Common myeloid progenitor, CD34-positive (primary cell): Measurements from ENCODE around the gene SPATA12.

Source experiments
- CTCF ChIA-PET: fragments of 350-600 bp; sonication (Branson Sonifier 250); formaldehyde crosslinking; loops from one replicate; lab custom pipeline; 2021; ENCODE audit warnings: antibody characterized with exemption; lab: Charles Lee
- POLR2A ChIA-PET: fragments of 350-600 bp; sonication (Branson Sonifier 250); formaldehyde crosslinking; loops from one replicate; lab custom pipeline; 2021; ENCODE audit warnings: antibody characterized with exemption; lab: Charles Lee
- DNase-seq, 3 donors: peaks; one replicate each; pipeline versions ENCODE4 v3.0.0 to v3.0.0-alpha.2; 2013
- H3K27ac ChIP-seq, 2 experiments: 1 replicate in 1 of 2; 2 replicates in 1 of 2; pipeline ENCODE4 v1.7.0; 2013; ENCODE audit warnings: inconsistent platforms in 2 of 2, low read length in 2 of 2, mild to moderate bottlenecking in 2 of 2, low read depth in 1 of 2, moderate library complexity in 1 of 2; ENCODE audit not compliant: severe bottlenecking in 2 of 2, insufficient read depth in 1 of 2, poor library complexity in 1 of 2
- H3K27me3 ChIP-seq, 5 experiments: replicated peaks in 2 of 5; 1 replicate in 3 of 5; 2 replicates in 2 of 5; pipeline versions ENCODE4 v1.6.1 to v1.7.0; 2013; ENCODE audit warnings: low read length in 4 of 5, mild to moderate bottlenecking in 2 of 5, moderate library complexity in 2 of 5, inconsistent platforms in 1 of 5; ENCODE audit not compliant: insufficient read depth in 5 of 5, control insufficient read depth in 4 of 5
- H3K36me3 ChIP-seq, 4 experiments: 1 replicate in 2 of 4; 2 replicates in 2 of 4; pipeline versions ENCODE4 v1.6.1 to v1.7.0; 2013; ENCODE audit warnings: low read length in 3 of 4, control low read depth in 1 of 4, mild to moderate bottlenecking in 1 of 4; ENCODE audit not compliant: control insufficient read depth in 4 of 4, insufficient read depth in 4 of 4
- H3K4me1 ChIP-seq, 4 experiments: 1 replicate in 3 of 4; 2 replicates in 1 of 4; pipeline versions ENCODE4 v1.6.1 to v1.7.1; 2013; ENCODE audit warnings: low read length in 3 of 4, mild to moderate bottlenecking in 3 of 4, control low read depth in 1 of 4, inconsistent platforms in 1 of 4, moderate library complexity in 1 of 4; ENCODE audit not compliant: control insufficient read depth in 4 of 4, insufficient read depth in 4 of 4; ENCODE audit errors: control extremely low read depth in 1 of 4
- H3K4me3 ChIP-seq, 7 experiments: 1 replicate in 4 of 7; 2 replicates in 3 of 7; pipeline versions ENCODE4 v1.5.1 to v1.7.0; 2013; ENCODE audit warnings: mild to moderate bottlenecking in 7 of 7, low read length in 6 of 7, moderate library complexity in 6 of 7, inconsistent platforms in 2 of 7, low read depth in 2 of 7, control low read depth in 1 of 7; ENCODE audit not compliant: insufficient read depth in 4 of 7, control insufficient read depth in 1 of 7; ENCODE audit errors: extremely low read depth in 1 of 7
- H3K9me3 ChIP-seq, 5 experiments: 1 replicate in 4 of 5; 2 replicates in 1 of 5; pipeline versions ENCODE4 v1.6.1 to v1.7.1; 2013; ENCODE audit warnings: low read length in 4 of 5, mild to moderate bottlenecking in 2 of 5, inconsistent platforms in 1 of 5, low read depth in 1 of 5, moderate library complexity in 1 of 5; ENCODE audit not compliant: control insufficient read depth in 4 of 5, insufficient read depth in 2 of 5; ENCODE audit errors: control extremely low read depth in 1 of 5
- WGBS: methylation state at CpG from one replicate; pipeline ENCODE4 v1.1.5; 2013; ENCODE audit not compliant: insufficient coverage; 5-methylcytosine and 5-hydroxymethylcytosine counted together

Gene SPATA12

DNA sequence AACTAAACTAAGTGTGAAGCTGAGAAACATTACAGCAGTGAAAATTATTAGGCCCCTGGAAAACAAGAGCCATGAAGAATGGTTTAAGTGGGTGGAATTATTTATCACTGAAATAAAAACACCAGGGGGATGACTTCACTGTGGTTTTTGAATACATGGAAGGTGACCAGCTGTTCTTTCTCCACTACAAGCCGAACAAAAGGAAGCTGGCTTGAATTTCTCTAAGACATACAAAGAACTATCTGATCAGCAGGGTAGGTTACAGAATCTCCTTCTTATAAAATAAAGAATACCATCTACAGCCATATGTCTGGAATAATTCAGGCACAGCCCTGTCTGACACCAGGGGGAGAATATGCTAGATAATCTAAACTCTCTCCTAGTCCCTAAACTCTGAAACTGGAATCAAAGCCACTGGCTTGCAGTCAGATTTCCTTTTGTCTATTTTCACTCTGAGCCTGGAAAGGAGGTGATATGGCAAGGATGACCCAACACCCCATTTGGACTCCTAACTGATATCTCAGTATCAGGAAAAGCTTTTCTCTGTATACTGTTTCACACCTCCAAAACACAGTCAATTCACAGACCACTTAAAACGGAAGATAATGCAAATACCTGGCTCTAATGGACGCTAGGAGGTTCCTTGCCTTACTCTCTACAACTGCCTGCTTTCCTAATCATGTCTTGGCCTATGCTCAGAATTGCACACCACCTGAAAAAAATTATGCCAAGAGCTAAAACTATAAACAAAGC is 31.2 kb downstream of the SPATA12 start:
- Histone ChIP-seq H3K4me1 (peaks cover 0 to 4% (median 0%) of the 10 kb centered on the region in 4 experiments), H3K36me3 (no peaks in the 10 kb centered on the region), H3K9me3 (no peaks in the 10 kb centered on the region), H3K27me3 (no peaks in the 10 kb centered on the region), H3K4me3 (no peak overlapping the region), H3K27ac (no peak overlapping the region)
- no peak for DNase-seq
- ChIA-PET POLR2A (no interaction called here), CTCF (interaction anchor here (0.5 to 1.8 kb wide), 7 partner anchors 9 to 233 kb away, joined by 3 to 11 read pairs (median 3); no protein-coding TSS in a partner anchor)
- 100% methylated on average over 2 of the region's 3 CpGs for WGBS

DNA sequence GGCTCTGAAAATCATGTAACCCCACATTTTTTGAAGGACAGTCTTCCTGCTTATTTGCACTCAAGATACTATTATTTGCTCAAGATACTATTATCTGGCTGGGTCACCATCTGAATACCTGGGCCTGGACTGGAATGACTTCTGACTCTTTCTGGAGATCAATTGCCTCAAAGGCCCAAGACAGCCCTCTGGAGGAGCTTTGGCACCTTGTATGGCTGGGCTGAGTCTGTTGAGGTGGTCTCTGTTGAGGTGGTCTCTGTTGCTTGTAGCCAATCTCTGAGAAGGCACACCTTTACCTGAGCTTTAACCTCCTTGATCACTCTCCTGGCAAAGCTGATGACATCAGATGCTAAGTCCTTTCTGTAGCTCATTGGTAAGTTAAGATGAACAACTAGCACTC is 33.0 kb downstream of the SPATA12 start:
- Histone ChIP-seq H3K36me3 (no peaks in the 10 kb centered on the region), H3K4me3 (no peak overlapping the region), H3K27ac (no peak overlapping the region), H3K27me3 (no peaks in the 10 kb centered on the region), H3K4me1 (peaks cover 0 to 4% (median 0%) of the 10 kb centered on the region in 4 experiments), H3K9me3 (no peaks in the 10 kb centered on the region)
- ChIA-PET CTCF (interaction anchor here (0.9 to 3.4 kb wide), 7 partner anchors 9 to 104 kb away, joined by 3 to 17 read pairs (median 4); no protein-coding TSS in a partner anchor), POLR2A (no interaction called here)
- no peak for DNase-seq

DNA sequence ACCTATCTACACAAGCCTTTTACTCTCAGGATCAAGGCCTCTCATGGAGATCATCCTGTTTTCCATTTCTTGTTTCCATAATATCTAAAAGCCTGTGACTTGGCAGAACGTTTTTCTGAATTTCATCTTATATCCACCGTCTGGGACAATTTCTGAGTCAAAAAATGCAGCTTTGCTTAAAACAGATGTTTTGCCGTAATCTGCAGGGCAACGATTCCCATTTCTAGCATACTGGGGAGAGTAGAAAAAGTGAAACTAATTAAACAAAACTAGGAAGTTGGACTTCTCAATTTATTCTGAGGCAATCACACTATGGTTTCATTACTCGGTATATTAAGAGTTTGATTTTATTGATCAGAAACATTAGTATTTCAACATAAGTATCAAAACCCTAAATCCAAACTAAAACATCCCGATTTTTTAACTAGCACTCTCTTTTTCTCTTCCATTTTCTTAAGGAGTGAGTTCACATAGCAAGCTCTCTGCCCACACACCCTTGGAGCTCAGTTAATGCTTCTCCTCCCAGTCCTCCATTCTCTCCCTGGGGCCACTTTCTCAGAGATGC is 33.6 kb downstream of the SPATA12 start:
- CTCF ChIA-PET, result interaction anchor here (0.7 to 3.4 kb wide), 10 partner anchors 10 to 105 kb away, joined by 3 to 17 read pairs (median 4); no protein-coding TSS in a partner anchor
- Histone ChIP-seq H3K27me3 (no peaks in the 10 kb centered on the region), H3K9me3 (no peaks in the 10 kb centered on the region), H3K27ac (no peak overlapping the region), H3K4me1 (peaks cover 0 to 4% (median 0%) of the 10 kb centered on the region in 4 experiments), H3K4me3 (peak overlapping the region in 1 of 7 experiments; percentile 7), H3K36me3 (no peaks in the 10 kb centered on the region)
- DNase-seq, result no peak
- POLR2A ChIA-PET, result no interaction called here
- 81% methylated on average over 4 of the region's 6 CpGs for WGBS

DNA sequence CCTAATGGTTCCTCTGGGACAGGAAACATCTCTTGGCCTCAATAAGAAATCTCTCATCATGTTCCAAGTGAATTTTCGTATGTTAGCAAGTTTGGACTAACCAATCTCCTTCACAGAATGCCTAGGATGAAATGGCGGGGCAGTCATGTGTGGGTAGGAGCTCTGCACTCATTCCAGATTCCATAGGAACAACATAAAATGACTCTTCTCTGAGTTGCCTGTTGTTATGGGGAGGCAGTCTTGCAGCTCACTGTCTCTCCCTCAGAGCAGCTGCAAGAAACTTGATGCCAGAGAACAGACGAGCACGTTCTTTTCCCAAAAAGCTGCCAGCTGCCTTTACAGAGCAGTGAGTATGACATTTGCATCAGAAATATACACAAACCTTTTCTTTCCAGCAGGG is 34.1 kb downstream of the SPATA12 start:
- H3K4me1 ChIP-seq, result peaks cover 0 to 4% (median 0%) of the 10 kb centered on the region in 4 experiments
- H3K27ac ChIP-seq, result no peak overlapping the region
- CTCF ChIA-PET, result interaction anchor here (0.7 to 3.4 kb wide), 8 partner anchors 9 to 102 kb away, joined by 3 to 17 read pairs (median 4); no protein-coding TSS in a partner anchor
- H3K36me3 ChIP-seq, result no peaks in the 10 kb centered on the region
- no peaks in the 10 kb centered on the region for H3K9me3 ChIP-seq
- WGBS, result 92% methylated on average over 2 of the region's 4 CpGs
- no peaks in the 10 kb centered on the region for H3K27me3 ChIP-seq
- DNase-seq, result no peak
- no peak overlapping the region for H3K4me3 ChIP-seq
- POLR2A ChIA-PET, result no interaction called here

GRCh38 chr3:57095363-57095762 is 34.9 kb downstream of the SPATA12 start:
- 100% methylated on average over 4 of the region's 5 CpGs for WGBS

DNA sequence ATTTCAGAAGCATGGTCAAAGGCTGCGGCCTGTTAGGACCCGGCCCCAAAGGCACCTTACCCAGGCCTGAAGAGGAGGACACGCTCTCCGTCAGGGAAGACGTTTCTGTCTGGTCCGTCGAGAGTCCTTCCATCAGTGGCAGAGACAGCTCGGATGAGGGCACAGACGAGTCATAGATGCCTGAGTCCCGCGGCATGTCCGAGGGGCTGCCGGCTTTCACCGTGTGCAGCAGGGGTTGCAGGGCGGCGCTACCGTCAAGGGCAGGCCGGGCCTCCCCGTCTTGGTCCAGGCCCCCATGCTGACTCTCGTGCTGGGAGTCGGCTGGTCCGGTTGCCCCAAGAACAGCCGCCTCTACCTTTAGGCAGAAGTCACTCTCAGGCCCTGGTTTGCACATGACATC is 37.1 kb downstream of the SPATA12 start:
- ChIA-PET CTCF (interaction anchor here (1.3 to 7.7 kb wide), 2 partner anchors 10 to 101 kb away, joined by 3 to 36 read pairs; no protein-coding TSS in a partner anchor), POLR2A (no interaction called here)

More at GRCh38 chr3:57095363-57095762, 34.9 kb downstream of the SPATA12 start:
- POLR2A ChIA-PET, result no interaction called here
- CTCF ChIA-PET, result interaction anchor here (0.9 to 7.7 kb wide), 9 partner anchors 8 to 764 kb away, joined by 3 to 36 read pairs (median 3); no protein-coding TSS in a partner anchor
- Histone ChIP-seq H3K36me3 (no peaks in the 10 kb centered on the region), H3K27me3 (no peaks in the 10 kb centered on the region), H3K9me3 (no peaks in the 10 kb centered on the region), H3K27ac (no peak overlapping the region), H3K4me1 (peaks cover 0 to 8% (median 0%) of the 10 kb centered on the region in 4 experiments), H3K4me3 (no peak overlapping the region)
- no peak for DNase-seq

More for the DNA sequence above, 37.1 kb downstream of the SPATA12 start:
- H3K27ac ChIP-seq, result no peak overlapping the region
- no peaks in the 10 kb centered on the region for H3K36me3 ChIP-seq
- H3K4me3 ChIP-seq, result no peak overlapping the region
- peaks cover 0 to 8% (median 0%) of the 10 kb centered on the region in 4 experiments for H3K4me1 ChIP-seq
- 98% methylated on average over 20 of the region's 23 CpGs for WGBS
- no peak for DNase-seq
- peaks cover 0 to 5% (median 0%) of the 10 kb centered on the region in 5 experiments for H3K27me3 ChIP-seq
- no peaks in the 10 kb centered on the region for H3K9me3 ChIP-seq
